8988T (cell line): ENCODE results near the gene MLXIP.

Experiments
- DNase-seq: peaks from one replicate; pipeline ENCODE4 v3.0.0; 2011

MLXIP gene

GRCh38 chr12:122192441-122192840 lies 113.9 kb downstream of the MLXIP start:
- no peak for DNase-seq

GRCh38 chr12:122194804-122195203 lies 116.2 kb downstream of the MLXIP start:
- DNase-seq: no peak

- DNase-seq: no peak
Measured at GRCh38 chr12:122195405-122195804, 116.8 kb downstream of the MLXIP start.
